Islet of Langerhans (tissue), 1 donor: ENCODE data around the gene LRP8.

ENCODE experiments used
- FAIRE-seq: peaks from one replicate; lab custom pipeline; 2011; peaks lifted over from hg19 to GRCh38; lab: Jason Lieb, UNC

The LRP8 gene

DNA sequence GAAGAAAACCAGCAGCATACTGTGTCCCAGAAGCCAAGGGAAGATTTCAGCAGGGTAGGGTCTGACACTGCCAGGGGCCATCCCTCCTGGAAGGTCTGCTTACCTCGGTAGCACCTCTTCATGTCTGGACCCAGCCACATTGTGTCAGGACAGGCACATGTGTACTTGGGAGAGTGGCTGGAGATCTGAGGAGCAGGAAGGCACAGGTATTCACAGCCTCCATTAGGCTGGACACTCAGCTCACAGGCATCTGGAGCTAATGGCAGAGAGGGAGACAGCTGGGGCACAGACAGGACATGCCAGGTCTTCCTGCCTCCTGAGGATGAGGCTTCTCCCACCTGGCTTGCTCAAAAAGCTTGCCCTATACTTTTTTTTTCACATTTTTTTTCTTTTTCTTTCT is 69.7 kb downstream of the LRP8 start:
- no peak for FAIRE-seq

DNA sequence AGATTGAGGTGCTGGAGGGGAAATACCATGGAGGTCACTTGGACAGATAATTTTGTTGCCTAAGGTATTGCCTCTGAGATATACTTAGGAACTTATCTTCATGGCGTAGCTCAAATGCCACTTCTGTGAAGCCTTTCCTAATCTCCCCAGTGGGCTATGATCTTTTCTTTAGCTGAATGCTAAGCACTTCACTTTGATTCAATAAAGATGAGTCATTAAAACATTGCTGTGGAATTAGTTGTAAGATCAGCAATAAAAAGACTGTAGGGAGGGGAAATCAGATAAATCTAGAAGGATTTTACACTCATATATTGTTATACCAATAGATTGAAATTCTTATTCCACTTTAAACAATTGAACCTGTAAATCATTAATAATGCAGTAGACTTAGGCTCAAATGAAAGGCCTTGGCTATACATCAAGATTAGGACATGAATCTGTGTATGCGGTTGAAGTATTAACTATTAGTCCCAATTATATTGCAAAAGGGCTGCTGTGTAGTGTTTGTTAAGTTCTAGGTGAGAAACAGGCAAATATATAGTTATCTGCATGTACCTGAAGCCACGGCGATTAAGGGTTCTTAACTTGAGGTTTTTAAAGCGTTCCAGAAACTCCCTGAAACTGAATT is 70.3 kb downstream of the LRP8 start:
- FAIRE-seq, result no peak

DNA sequence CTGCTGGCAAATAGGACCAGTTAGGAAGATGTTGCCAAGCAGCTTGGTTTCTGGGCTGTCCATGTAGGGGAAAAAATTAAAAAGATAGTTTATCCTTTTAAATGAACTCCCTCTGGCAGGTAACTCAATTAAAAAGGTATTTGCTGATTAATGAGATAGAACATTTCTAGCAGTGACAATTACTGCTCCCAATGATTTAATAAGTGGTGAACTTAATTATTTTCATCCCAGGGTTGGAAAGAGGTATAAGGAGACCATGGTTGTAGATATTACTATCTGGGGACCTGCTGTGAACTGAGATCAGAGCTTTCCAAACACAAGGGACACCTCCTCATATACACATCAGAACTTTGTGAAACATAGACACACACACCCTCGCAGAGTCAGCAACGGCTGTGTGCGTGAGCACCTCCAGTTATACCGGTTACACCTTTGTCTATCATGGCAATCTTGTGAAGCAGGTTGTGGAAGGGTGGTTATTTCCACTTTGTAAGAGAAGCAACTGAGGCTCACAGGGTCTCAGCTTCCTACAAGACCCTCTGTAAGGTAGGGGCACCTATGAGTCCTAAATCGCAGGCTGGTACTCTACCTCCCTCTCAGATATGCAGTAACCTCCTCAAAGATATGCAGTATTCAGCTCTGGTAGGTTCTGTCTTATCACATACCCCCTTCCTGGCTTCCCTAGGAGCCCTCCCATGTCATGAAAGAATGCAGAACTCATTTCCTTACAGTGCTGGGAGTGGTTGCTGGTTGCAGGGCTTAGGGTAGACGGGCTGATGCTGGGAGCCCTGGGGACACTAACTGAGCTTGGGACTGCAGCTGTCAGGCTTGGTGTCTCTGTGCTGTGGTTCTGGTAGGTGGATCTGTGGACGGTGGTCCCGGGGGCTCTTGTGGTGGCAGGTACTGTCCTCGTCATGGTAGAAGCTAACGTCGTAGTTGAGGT is 71.1 kb downstream of the LRP8 start:
- FAIRE-seq, result no peak

DNA sequence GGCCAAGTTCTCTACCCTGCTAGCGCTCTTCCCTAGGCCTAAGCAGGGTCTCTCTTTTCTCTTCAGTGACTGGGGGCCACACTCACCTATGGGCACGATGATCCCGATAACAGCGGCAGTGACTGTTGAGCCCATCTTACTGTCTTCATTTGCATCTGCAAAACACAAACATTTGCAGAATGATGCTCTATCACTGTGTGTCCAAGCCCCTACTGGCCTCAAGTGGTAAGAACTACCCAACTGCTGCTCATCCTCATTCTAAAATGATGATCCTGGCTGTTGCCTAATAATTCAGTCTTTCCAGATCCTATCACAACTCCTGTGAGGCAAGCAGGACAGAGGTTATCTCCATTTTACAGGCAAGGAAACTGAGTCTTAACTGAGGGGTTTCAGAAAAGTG is 72.8 kb downstream of the LRP8 start:
- FAIRE-seq, result no peak

DNA sequence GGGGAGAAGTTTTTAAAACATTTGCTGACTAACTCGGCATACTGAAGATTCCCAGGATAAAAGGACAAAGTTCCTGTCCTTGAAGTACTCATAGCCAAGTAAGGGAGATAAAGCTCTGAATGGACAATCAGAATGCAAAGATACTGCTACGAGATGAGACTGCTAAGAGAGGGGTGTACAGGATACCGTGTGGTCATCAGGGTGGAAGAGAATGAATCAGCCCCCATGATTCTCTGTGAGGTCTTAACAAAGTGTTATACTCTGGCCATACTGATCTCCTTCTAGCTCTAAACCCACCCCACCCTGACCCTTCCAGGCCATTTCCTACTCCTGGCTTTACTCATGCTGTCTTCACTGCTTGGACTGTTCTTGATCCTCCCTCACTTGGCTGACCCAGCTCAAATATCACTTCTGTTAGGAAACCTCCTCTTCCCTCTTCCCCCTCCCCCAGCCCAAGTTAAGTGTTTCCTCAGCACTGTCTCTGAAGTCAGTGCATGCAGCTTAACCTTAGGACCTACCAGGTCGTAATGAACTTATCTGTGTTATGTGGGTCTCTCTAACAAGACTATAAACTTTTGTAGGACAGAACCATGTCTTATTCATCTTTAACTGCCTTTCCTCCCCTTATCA is 73.7 kb downstream of the LRP8 start:
- FAIRE-seq, result no peak

DNA sequence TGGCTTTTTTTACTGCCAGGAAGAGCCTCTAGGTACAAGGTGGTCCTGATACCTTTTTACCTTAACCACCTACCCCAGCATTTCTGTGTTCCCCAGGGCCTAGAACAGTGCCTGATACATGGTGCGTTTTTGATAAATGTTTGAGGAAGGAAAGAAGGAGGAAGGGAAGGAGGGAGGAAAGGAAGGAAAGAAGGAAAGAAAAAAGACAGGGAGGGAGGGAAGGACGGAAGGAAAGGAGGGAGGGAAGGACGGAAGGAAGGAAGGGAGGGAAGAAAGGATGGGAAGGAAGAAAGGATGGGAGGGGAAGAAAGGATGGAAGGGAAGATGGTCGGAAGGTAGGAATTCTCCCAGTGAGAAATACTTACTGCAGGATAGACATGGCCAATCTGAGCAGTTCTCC is 77.5 kb downstream of the LRP8 start:
- FAIRE-seq, result no peak

DNA sequence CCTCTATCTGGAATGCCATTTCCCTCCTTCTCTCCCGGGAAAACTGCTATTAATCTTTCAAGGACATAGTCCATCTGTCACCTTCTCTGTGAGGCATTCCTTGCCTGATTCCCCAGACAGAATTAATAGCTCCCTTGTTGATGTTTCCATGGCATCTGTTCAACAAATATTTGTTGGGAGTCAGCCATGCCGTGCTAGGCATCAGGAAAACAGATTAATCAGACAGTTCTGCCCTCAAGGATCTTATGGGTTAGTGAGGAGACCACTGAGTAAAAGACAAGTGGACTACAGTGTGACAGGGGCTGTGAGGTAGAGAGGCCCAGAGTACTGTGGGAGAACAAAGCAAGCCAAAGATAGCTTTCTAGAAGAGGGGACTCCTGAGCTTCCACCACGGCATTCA is 78.2 kb downstream of the LRP8 start:
- no peak for FAIRE-seq

DNA sequence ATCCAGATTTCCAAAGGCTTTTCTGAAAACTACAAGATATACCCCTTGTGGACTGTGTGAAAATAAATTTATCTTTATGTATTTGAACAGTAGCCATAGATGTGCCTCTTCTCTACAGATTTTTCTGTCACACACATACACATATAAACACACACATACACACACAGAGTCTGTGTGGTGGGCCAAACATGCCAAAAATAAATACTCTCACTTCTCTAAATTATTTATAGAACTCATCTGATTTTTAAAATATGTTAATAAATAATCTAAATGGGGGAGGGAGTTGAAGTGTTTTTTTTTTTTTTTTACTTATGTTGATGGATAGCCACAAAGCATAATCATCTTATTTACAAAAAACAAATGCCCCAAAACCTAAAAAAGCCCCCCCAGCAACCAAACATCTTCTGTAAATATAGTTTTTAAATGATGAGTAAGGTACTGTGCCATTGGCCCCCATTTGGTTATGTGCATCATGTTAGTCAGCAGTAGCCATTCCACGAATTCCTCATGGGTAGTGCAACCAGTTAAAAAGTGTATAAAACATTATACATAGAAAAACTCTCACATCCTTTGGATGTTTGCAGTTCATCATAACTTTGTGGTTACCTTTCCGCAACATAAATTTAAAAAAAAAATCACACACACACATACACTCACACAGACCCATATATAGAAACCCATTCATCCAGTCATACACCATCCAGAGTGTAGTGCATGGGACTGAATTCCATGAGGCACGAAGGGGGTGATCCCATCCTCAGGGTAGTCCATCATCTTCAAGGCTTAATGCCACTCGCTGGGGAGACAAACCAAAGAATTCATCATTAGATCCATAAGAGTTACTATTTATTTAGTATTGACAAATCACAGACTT is 81.4 kb downstream of the LRP8 start:
- no peak for FAIRE-seq

DNA sequence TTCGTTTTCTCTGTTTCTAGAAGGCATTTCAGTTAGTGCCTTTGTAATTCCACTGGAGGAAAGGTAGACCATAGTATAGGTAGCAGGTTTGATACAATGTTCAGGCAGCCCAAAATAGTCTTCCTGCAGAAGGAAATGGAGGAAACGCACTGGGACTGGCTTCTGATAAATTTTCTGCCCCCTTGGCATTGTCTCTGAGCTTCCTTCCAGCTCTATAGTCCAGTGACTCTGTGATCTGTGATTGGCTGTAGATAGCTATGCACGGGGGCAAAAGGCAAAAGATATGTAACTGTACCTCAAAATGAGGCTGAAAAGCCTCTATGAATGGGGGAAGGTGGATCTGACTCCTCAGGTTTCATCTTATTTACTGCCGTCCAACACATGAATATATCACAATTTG is 83.7 kb downstream of the LRP8 start:
- no peak for FAIRE-seq

DNA sequence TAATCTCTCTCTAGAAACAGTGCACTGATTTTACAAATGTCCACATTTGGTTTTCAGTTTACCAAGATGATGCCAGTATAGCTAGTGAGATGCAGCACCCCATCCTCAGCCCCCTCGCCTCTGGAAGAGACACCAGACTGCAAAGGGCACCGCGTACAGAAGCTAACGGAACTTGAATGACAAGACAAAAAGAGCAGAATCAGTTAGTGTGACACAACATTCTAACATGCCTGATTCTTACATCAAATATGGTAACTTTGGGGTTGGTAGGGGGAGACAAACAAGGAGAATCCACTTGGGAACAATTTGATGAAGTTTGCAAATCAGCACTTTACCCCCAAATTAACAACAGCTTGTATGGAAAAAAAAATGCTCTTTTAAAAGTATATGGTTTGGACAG is 85.5 kb downstream of the LRP8 start:
- FAIRE-seq, result no peak

DNA sequence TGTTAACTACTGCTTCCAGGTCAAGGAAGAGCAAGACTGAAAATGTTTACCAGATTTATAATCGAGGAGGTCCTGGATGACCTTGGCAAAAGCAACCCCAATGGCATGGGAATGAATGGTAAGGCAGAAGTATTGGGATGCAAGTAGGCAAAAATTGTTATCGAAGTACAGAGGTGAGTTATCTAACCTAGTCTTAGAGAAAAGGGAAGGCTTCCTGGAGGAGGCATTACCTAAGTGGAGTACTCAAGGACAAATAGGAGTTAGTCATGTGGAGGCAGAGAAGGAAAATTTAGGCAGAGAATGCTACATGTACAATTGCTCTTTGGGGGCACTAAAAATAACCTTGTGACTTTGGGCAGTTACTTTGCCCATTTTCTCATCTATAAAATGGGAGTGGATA is 86.0 kb downstream of the LRP8 start:
- no peak for FAIRE-seq

DNA sequence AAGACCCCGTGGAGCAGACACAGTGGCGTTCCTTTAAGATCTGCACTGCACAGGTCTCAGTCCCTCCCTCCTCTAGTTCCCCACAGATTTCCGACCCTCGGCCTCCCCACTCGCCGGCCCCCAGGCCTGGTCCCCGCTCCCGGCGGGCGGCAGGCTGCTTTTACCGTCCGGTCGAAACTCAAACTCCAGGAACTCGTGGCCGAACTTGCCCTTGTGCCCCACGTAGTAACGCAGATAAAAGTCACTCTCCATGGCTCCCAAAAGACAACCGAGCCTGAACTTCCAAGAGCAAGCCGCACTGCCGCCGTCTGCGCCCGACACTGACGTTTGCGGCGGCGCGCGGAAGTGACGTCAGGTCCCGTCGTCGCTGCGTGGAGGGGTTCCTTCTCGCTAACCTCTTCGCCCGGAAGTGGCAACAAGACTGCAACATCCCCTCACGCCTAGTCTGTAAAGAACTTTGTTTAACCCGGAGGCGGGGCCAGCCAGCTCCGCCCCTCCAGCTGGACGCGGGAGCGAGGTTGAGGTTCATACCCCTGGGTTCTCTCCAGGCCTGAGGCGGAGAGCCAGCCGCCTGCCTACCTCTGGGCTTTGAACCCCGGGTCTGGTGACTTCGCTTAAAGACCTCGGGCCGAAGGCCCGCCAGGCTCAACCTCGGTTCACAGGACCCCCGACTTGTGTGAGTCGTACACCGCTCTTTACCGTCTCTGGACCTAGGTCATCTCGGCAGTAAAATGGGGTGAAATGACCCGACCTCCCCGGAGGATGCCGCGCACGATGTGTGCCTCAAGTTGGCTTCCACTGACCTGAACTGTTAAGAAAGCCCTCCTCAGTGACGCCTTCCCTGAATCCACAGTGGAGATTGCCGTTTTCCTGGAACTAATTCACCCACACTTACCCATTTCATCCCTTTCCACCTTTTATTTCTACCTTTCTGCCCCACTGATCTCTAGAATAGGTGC is 89.4 kb downstream of the LRP8 start, which contains the start of gene MAGOH:
MAGOH (minus strand) TSS at position 322 of the 959 bp plus-strand sequence; CDS start at position 252, 70 bp downstream.
- no peak for FAIRE-seq

DNA sequence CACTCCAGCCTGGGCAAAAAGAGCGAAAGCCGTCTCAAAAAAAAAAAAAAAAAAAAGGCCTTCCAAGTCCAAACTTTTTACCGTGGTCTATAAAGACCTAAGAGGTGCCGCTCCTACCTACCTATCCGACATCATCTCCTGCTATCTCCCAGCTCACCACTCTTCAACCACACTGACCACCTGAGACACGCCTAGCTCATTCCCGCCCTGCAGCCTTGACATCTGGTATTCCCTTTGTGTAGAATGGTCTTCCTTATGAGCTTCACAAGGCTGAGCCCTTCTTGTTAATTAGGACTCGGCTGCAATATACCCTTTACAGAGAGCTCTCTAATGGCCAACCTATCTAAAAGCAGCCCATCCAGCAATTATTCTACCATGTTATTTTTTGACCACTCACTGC is 90.2 kb downstream of the LRP8 start:
- FAIRE-seq, result no peak

DNA sequence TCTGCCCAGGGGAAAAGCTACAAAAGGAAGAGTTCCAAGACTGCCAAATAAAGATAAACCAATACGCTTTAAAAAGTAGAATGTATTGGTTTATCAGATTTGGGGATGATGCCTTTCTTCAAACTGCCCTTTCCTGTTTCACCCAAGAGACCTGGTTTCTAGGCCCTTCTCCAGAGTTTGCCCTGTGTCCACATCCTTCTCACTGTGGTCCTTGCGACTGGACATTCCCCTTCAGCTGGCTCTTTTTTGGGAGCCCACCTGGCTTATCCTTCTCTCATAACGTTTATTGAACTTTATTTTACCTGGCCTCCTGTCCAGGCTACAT is 106.9 kb downstream of the LRP8 start:
- no peak for FAIRE-seq

DNA sequence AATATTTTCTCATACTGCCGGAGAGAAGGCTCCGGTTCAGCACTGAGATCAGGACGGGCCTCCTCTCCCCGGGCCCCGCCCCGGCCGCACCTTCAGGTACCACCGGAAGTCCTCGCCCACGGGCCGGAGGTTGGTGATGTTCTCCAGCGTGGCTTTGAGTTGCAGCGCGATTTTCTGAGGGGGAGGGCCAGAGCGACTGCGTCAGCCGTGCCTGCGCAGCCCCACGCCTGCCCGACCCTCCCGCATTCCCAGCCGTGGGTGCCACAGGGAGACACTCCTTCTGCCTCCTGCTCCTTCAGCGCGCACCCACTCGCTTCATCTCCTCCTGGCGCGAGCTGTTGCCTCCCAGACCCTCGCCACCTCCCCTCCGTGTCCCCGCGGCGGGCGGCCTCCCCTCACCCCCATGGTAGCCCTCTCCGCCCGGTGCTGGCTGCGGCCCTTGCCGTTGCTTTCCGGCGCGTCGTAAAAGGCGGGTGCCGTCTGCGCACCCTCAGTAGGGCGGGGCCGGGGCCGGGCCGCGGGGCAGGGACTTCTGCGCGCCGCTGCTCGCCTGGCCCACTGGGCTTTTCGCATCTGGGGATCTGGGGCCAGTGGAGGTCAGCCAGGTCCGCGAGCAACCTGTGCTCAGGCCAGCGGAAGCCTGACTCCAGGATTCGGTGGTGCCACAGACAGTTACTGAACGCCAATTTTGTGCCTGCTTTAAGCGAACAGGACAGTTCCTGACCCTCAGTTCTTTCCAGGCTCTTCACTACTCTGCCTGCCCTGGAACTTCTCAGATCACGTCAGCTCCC is 107.5 kb downstream of the LRP8 start, which contains the start of gene CZIB:
CZIB (minus strand) TSS at position 464 of the 791 bp plus-strand sequence; CDS start at position 405, 59 bp downstream.
- FAIRE-seq, result no peak

DNA sequence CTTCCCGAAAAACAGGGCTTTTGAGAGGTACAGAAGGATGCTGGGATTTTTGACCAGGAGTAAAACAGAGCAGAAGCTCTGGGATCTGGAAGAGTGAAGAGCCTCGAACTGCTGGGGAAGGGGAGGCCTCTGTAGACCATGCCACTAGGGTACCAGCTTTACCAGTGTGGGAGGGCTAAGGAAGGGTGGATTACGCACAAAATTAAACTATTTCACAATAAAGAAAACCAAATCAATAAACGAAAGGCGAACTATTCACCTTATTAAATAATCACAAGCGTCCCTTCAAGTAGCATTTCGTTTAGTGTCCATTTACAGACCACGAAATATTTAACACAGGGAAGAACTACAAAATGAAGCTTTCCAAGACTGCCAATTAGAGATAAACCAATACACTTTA is 108.2 kb downstream of the LRP8 start:
- FAIRE-seq, result no peak

DNA sequence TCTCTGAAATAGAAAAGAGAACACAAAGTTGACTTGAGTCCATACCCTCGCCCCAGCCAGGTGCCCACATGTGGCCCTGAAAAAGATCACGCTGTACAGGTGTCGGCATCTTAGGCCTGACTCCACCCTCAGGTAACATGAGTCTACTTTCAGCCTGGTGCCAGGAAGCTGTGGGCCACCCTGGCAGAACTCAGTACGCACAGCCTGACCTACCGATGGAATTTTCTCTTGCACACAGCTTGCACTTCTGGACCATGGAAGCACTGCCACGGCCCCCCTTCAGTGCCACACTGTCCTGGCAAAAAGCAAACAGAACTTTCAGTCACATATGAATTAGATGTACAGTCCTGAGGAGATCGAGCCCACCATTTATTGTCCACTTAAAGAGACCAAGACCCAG is 109.7 kb downstream of the LRP8 start:
- no peak for FAIRE-seq

DNA sequence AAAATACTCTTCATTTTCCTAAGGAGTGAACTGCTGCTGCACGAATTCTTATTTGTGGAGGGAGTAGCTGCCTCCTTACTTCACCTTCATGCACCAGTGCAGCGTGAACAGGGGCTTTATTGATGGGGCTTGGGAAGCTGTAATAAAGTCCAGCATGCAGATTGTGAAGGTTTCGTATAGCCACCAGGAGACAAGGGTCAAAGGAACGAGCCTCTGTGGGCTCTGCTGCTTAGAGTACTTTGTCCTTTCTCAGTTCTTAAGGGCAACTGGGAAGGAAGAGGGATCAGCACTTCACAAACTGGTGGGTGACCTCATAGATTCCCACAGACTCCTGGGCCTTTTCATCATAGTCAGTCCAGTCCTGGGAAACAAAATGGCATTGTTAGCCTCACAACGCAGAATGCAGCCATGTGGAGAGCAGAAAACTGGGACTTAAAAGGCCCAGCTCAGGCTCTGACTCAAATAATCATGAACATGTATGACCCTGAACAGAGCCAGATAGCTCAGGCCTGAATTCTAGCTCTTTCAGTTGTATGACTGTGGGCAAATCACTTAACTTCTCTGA is 113.4 kb downstream of the LRP8 start:
- FAIRE-seq, result no peak

DNA sequence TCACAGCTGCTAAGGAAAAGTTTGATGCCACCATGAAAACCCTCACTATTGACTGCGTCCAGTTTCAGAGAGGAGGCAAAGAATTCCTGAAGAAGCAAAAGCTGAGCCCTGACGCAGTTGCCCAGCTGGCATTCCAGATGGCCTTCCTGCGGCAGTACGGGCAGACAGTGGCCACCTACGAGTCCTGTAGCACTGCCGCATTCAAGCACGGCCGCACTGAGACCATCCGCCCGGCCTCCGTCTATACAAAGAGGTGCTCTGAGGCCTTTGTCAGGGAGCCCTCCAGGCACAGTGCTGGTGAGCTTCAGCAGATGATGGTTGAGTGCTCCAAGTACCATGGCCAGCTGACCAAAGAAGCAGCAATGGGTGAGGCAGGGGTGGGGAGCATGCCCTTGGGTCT is 116.9 kb downstream of the LRP8 start:
- FAIRE-seq, result no peak

DNA sequence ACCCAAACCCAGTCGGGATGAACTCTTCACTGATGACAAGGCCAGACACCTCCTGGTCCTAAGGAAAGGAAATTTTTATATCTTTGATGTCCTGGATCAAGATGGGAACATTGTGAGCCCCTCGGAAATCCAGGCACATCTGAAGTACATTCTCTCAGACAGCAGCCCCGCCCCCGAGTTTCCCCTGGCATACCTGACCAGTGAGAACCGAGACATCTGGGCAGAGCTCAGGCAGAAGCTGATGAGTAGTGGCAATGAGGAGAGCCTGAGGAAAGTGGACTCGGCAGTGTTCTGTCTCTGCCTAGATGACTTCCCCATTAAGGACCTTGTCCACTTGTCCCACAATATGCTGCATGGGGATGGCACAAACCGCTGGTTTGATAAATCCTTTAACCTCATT is 117.5 kb downstream of the LRP8 start:
- no peak for FAIRE-seq
